ENCODE results near the gene FCGBP. TPM values are rescaled to one million over a fixed set of nuclear protein-coding genes. Genes with fewer than 3 reads are reported as not detected.

The FCGBP gene
- 2.0 TPM in 1 of 2 replicates, not detected in the other for total RNA-seq

GRCh38 chr19:39934584-39935363 is at the start of gene FCGBP:
Gene FCGBP (minus strand): TSS chr19:39934634.

GRCh38 chr19:39970675-39971379 is 36.4 kb upstream of the FCGBP start, which contains the start of gene PSMC4:
Gene PSMC4 (plus strand): TSS chr19:39971165. CDS start chr19:39971203, 38 bp downstream.

Other genes starting within 250 kb of the FCGBP start
- gene LGALS14, start 230.2 kb downstream of the FCGBP start, total RNA-seq = not detected in 2 replicates
- not detected in 2 replicates for gene CLC, start 196.6 kb downstream of the FCGBP start, total RNA-seq
- gene LEUTX, start 155.8 kb downstream of the FCGBP start, total RNA-seq = not detected in 2 replicates
- gene DYRK1B, start 100.5 kb downstream of the FCGBP start, total RNA-seq = 11.9 and 40.8 TPM in 2 replicates
- gene FBL, start 88.3 kb downstream of the FCGBP start, total RNA-seq = 159 and 214 TPM in 2 replicates
- gene PSMC4, start 36.5 kb upstream of the FCGBP start, total RNA-seq = 98.1 and 161 TPM in 2 replicates
- gene ZNF546, start 62.4 kb upstream of the FCGBP start, total RNA-seq = 1.6 and 2.7 TPM in 2 replicates
- gene ZNF780B, start 121.6 kb upstream of the FCGBP start, total RNA-seq = 1.6 and 7.7 TPM in 2 replicates
- 5.5 and 5.6 TPM in 2 replicates for gene ZNF780A, start 156.3 kb upstream of the FCGBP start, total RNA-seq

Measured in mesangial cell (primary cell).